Nucleus accumbens (tissue), 56 donors: ENCODE results near the gene GLT1D1.
A peak's percentile ranks its signal among the peaks of the same experiment; 100 is the strongest.
"Not testable (repeated sequence)": the region's sequence is repeated elsewhere in the genome, so short reads cannot be mapped to it uniquely, and the experiment has no call there.

Experiments used
- DNase-seq, 56 donors: peaks; one replicate each; lab custom pipeline; 2025; lab: John Stamatoyannopoulos, UW

The GLT1D1 gene

GRCh38 chr12:128850400-128850799 is 2.9 kb upstream of the GLT1D1 start:
- no peak for DNase-seq

- not testable (repeated sequence) for DNase-seq
These were observed 1.8 kb upstream of the GLT1D1 start for GRCh38 chr12:128851429-128851828.

- no peak for DNase-seq
These were observed 1.1 kb upstream of the GLT1D1 start for GRCh38 chr12:128852026-128852698.

- DNase-seq = peak in 7 of 56 donors; percentile 10 to 46 (median 27)
These were observed 421 bp downstream of the GLT1D1 start for GRCh38 chr12:128853600-128854197.

- DNase-seq = no peak
These were observed 2.9 kb downstream of the GLT1D1 start for GRCh38 chr12:128856035-128856790.

- no peak for DNase-seq
These were observed 3.5 kb downstream of the GLT1D1 start for GRCh38 chr12:128856791-128857078.

- DNase-seq = no peak
These were observed 4.0 kb downstream of the GLT1D1 start for GRCh38 chr12:128857133-128857763.

GRCh38 chr12:128859311-128859710 is 6.0 kb downstream of the GLT1D1 start:
- DNase-seq = no peak

- DNase-seq = no peak
These were observed 8.1 kb downstream of the GLT1D1 start for GRCh38 chr12:128861226-128862016.

- DNase-seq = peak in 4 of 56 donors; percentile 27 to 45 (median 30)
These were observed 10.7 kb downstream of the GLT1D1 start for GRCh38 chr12:128863957-128864356.

GRCh38 chr12:128864516-128865186 is 11.4 kb downstream of the GLT1D1 start:
- DNase-seq = peak in 36 of 56 donors; percentile 15 to 75 (median 42)

- no peak for DNase-seq
These were observed 14.2 kb downstream of the GLT1D1 start for GRCh38 chr12:128867466-128867865.

GRCh38 chr12:128871516-128871892 is 18.2 kb downstream of the GLT1D1 start:
- DNase-seq = no peak

- DNase-seq = peak in 1 of 56 donors; percentile 13
These were observed 19.0 kb downstream of the GLT1D1 start for GRCh38 chr12:128872303-128872702.

GRCh38 chr12:128876559-128876958 is 23.3 kb downstream of the GLT1D1 start:
- no peak for DNase-seq

GRCh38 chr12:128879898-128880764 is 26.9 kb downstream of the GLT1D1 start:
- DNase-seq = no peak

GRCh38 chr12:128891856-128892255 is 38.6 kb downstream of the GLT1D1 start:
- no peak for DNase-seq

- no peak for DNase-seq
These were observed 50.0 kb downstream of the GLT1D1 start for GRCh38 chr12:128903236-128903635.

- no peak for DNase-seq
These were observed 51.8 kb downstream of the GLT1D1 start for GRCh38 chr12:128905003-128905544.
